ENCODE results near the gene TENM4.
"Not testable (repeated sequence)": the region's sequence is repeated elsewhere in the genome, so short reads cannot be mapped to it uniquely, and the experiment has no call there.

TENM4 gene

DNA sequence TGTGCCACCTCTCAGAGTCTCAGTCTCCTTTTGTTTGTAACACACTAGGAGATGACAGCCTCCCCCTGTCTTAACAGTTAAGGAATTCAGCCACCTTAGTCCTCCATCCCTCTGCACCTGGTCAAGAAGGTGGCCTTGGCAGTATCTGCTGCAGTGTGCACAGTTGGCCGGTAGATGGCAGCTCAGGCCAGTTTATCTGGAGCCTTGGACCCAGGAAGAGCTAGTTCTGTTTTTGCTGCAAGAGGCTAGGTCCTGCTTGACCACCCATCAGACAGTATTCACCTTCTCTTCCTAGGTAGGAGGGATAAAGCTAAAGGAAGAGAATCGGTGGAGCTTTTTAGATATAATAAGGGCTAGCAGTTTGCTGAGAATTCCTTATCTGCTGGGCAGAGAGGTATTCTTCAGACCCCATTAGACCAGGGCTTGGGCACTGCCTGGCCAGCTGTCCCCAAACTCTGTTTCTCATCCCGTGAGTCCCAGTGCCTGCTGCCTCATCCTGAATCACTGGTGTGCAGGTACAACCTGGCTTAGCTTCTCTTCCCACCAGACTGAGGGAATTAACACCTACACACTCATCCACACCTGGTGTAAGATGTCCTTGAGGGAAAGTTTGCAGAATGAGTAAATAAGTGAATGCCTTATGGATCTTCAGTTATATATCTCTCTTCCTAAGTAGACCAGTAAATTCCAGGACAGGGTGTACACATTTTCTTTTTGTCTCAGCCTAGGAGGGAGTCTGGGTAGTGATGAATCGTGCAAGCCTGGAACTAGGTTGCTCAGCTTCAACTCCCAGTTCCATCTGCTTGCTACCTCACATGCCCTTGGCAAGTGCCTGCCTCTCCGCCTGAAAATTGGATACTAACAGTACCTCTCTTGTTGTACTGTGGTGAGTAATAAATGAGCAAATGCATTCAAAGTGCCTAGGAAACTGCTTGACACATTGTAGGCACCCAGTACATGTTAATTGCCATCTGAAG, 795.3 kb downstream of the TENM4 start:
- peak; percentile 71 for DNase-seq

DNA sequence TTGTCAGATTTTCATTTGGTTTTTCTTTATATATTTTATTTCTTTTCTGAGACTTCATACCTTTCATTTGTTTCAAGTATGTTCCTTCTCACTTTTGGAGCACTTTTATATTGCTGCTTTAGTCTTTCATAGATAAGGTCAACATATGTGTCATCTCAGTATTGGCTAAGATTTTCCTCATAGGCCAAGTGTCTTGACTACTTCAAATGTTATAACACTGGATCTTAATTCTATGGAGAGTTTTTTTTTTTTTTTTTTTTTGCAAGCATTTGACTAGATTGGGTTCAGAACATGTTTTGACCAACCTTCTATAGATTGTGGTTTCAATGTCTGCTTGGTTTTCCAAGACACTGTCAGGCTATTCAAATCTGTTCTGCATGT, 797.2 kb downstream of the TENM4 start:
- no peak for DNase-seq

DNA sequence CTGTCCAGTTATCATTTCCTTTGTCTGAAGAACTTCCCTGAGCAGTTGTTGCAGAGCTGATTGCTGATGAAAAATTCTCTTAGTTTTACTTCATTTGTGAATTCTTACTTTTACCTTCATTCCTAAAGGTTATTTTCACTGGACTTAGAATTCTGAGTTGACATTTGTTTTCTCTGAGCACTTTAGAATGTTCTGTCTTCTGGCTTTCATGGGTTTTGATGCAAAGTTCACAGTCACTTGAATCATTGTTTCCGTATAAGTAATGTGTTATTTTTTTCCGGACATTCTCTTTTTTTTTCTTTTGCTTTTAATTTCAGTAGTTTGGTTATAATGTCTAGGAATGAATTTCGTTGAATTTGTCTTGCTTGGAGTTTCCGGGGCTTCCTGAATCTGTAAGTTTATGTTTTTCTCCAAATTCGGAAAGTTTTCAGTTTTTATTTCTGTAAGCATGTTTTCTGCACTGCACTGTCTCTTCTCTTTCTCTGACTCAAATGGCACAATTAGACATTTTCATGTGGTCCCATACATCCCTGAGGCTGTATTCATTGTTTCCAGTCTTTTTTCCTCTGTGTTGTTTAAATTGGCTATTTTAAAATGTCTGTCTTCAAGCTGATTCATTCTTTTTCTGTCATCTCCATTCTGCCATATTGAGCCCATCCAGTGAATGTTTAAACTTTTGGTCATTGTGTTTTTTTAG, 797.7 kb downstream of the TENM4 start:
- no peak for DNase-seq

DNA sequence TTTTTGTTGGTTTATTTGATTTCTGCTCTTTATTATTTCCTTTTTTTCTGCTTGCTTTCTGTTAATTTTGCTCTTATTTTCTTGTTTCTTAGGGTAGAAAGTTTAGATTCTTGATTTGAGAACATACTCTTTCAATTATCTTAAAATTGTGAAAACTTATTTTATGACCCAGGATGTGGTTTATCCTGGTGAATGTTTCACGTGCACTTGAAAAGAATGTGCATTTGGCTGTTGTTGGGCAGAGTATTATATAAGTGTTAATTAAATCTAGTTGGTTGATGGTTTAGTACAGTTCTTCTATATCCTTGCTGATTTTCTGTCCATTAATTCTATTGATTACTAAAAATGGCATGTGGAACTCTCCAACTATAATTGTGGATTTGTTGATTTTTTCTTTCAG, 799.3 kb downstream of the TENM4 start:
- no peak for DNase-seq

DNA sequence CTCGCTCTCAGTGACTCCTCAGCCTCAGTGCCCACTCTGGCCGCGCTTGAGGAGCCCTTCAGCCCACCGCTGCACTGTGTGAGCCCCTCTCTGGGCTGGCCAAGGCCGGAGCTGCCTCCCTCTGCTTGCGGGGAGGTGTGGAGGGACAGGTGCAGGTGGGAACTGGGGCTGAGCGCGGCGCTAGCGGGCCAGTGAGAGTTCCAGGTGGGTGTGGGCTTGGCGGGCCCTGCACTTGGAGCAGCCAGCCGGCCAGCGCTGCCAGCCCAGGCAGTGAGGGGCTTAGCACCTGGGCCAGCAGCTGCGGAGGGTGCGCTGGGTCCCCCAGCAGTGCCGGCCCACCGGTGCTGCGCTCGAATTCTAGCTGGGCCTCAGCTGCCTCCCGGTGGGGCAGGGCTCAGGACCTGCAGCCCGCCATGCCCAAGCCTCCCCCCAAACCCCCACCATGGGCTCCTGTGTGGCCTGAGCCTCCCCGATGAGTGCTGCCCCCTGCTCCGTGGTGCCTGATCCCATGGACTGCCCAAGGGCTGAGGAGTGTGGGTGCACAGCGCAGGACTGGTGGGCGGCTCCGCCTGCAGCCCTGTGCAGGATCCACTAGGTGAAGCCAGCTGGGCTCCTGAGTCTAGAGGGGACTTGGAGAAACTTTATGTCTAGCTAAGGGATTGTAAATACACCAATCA, 802.0 kb downstream of the TENM4 start:
- DNase-seq = no peak

DNA sequence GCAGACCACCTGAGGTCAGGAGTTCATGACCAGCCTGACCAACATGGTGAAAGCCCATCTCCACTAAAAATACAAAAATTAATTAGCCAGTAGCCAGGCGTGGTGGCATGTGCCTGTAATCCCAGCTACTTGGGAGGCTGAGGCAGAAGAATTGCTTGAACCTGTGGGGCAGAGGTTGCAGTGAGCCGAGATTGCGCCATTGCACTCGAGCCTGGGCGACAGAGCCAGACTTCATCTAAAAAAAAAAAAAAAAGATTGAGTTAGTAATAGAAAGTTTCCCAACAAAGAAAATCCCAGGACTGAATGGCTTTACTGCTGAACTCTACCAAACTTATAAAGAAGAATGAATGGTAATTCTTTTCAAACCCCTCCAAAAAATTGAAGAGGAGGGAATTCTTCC, 803.3 kb downstream of the TENM4 start:
- DNase-seq = not testable (repeated sequence)

DNA sequence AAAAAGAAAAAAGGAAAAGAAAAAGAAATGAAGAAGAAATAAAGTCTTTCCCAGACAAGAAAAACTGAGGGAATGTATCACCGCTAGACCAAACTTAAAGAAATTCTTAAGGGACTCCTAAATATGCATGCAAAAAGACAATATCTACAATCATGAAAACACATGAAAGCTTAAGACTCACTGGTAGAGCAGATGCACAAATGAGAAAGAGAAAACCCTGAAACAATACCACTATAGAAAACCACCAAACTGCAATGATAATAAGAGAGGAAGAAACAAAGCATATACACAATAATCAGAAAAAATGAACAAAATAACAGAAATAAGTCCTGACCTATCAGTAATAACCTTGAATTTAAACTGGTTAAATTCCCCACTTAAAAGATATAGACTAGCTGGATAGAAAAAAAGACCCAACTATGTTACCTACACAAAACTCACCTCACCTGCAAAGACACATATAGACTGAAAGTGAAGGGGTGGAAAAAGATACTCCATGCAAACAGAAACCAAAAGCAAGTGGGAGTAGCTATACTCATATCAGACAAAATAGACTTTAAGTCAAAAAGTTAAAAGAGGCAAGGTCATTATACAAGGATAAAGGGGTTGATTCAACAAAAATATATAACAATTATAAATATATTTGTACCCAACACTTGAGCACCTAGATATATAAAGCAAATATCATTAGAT, 804.9 kb downstream of the TENM4 start:
- DNase-seq = no peak

DNA sequence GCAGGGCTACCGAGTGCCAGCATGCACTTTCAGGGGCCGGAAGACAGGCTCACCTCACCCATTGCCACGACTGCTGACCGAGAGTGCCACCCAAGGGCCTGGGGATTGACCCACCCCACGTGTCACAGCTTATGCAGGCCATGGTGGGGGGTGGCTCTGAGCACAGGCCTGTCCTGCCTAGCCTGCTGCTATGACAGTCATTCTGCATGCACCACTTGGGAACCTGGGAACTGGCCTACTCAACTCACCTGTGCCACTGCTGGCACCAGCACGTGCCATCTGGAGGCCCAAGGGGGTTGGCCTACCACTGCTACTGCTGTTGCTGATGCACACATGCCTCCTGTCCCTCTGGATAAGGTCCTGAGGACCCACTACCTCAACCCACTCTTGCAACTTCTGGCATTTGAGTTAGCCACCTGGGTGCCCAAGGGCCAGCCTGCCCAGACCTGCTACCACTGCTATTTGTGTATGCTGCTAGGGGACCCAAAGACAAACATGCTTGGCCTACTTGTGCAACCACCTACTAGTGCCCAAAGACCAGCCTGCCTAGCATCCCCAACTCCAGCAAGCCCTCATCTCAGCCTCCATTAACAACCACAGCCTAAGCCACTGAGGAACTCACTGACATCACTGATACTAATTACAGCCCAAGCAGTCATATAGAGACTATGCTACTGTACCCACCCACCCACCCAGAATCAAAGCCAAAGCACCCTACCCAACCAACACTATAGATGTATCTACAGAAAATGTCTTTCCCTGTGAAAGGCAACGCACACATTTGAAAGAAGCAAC, 807.1 kb downstream of the TENM4 start:
- DNase-seq = no peak

DNA sequence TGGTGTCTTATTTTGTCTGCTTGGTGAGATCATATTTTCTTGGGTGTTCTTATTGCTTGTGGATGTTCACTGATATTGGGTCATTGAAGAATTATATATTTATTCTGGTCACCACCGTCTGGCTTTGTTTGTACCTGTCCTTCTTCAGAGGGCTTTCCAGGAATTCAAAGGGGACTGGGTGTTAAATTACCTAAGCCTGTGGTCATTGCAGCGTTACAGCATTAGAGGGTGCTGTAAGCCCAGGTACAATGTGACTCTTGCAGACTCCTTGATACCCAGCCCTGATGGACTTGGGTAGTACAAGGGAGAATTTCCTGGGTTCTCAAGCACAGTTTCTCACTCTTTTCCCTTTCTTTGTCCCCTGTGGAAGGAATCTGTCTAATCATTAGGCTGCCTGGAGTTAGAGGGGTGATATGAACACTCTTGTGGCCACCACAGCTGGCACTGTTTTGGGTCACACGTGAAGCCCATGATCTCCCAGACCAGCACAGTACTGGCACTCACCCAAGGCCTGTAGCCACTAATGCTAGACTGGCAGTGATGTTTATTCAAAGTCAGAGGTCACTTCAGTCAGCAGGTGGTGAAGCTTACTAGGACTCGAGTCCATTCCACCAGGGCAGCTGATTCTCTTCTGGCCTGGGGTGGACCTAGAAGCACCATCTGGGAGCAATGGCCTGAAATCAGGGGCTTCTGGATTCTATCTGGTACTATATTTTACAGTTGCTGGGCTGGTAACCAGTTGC, 810.1 kb downstream of the TENM4 start:
- DNase-seq = no peak

DNA sequence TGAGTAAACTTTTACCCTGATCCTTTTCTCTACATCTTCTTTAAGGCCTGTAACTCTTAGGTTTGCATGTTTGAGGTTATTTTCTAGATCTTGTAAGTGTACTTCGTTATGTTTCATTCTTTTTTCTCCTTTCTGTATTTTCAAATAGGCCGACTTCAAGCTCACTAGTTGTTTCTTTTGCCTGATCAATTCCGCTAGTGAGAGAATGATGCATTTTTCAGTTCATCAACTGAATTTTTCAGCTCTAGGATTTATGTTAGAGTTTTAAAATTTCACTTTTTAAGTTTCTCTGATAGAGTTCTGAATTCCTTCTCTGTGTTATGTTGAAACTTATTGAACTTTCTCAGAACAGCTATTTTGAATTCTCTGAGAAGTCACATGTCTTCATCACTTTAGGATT, 810.7 kb downstream of the TENM4 start:
- DNase-seq = no peak

DNA sequence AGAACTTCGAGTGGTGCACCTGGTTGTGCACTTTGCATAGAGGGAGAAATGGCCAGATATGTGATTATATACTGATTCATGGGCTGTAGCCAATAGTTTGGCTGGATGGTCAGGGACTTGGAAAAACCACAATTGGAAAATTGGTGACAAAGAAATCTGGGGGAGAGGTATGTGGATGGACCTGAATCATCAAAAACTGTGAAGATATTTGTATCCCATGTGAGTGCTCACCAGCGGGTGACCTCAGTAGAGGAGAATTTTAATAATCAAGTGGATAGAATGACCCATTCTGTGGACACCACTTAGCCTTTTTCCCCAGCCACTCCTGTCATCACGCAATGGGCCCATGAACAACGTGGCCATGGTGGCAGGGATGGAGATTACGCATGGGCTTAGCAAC, 818.2 kb downstream of the TENM4 start:
- no peak for DNase-seq

DNA sequence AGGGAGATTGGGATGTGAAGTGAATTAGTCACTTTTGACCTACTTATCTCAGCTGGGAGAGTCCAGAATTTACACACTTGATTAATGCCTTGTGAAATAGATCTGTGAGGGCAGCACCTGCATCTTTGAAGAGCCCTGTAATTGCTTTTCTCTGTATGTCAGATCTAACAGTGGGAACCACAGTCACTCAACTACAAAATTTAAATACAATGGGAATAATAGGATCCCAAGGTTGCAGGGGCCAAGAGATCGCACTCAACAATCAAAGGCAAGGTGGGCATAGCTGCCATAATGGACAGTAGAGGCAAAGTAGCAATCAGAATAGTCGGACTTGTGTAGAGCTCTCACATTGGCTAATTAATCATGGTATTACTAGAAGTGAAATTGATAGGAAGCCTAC, 820.7 kb downstream of the TENM4 start:
- no peak for DNase-seq

DNA sequence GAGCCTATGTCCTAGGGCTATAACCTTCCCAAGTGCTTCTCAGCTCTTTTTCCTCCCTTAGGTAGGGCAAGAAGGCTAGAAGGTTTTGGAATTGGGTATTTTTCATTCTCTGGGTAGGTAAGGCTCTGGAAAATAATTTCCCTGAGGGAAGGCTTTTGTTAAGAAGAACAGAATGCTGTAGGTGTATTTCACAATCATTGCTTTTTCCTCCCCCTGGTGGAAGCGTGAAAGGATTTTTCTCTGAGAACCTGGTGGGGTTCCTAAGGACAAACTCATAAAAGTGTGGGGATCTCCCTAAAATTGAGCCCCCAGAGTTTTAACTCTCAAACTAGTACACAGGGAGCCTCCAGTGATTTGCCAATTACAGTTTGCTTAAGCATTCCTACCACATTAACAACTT, 825.1 kb downstream of the TENM4 start:
- no peak for DNase-seq

DNA sequence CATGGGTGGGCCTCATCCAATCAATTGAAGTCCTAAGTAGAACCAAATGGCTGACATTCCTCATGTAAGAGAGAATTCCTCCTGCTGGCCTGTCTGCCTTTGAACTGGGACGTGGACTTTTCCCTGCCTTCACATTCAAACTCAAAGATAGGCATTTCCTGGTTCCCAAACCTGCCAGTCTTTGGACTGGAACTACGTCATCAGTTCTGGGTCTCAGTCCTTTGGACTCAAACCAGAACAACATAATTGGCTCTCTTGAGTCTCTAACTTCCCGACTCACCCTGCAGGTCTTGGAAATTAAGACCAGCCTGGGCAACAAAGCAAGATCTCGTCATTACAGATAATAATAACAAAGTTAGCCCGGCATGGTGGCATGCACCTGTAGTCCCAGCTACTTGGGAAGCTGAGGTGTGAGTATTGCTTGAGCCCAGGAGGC, 827.4 kb downstream of the TENM4 start:
- DNase-seq = no peak

DNA sequence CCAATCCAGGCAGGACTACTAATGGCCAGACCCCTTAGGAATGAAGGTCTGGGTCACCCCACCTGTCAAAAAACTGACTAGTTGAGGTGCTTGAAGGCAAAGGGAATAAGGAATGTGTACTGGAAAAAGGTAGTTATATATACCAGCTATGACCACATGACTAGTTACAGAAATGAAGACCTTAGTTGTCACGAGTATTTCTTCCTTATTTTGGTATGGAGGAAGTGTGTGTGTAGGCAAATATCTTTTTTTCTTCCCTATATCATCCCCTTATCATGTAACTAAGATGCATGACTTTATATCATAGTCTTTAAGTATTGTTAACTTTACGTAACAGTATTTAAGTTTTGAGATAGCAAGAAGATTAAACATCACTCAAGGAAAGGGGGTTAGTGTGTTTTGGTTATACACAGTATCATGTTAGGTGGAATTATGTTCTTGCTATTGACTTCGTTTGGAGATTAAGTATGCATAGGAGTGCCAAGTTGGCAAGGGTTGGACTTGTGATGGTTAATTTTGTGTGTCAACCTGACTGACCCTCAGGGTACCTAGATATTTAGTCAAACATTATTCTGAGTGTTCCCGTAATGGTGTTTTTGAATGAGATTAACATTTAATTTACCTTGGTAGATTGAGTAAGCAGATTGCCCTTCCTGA, 828.0 kb downstream of the TENM4 start:
- DNase-seq = peak; percentile 5

DNA sequence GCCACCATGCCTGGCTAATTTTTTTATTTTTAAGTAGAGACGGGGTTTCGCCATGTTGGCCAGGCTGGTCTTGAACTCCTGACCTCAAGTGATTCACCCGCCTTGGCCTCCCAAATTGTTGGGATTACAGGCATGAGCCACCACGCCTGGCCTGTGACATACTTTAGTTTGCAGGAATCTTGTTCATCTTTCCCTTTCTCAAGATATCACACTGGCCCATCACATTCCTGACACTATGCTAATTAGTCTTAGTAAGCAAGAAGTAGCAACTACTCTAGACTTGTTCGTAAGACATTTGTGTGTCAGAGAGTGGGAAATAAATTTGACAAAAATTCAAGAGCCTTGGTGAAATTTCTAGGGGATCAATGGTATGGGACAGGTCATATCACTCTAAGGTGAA, 831.5 kb downstream of the TENM4 start:
- DNase-seq = not testable (repeated sequence)

DNA sequence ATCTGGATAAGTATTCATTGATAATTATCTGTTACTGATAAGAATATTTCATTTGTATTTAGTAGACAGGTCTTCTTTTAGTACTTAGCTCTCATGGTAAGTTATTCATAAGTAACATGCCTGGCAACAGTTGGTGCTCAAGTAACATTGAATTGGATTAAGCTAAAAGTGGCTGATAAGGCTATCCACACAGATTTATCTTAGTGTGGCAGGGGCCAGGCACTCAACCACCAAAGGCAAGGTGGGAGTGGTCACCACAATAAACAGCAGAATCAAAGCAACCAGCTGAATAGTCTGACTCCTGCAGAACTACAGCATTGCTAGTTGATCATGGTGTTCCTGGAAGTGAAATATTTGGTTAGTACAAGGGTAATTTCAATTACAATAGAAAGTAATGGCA, 833.1 kb downstream of the TENM4 start:
- no peak for DNase-seq

DNA sequence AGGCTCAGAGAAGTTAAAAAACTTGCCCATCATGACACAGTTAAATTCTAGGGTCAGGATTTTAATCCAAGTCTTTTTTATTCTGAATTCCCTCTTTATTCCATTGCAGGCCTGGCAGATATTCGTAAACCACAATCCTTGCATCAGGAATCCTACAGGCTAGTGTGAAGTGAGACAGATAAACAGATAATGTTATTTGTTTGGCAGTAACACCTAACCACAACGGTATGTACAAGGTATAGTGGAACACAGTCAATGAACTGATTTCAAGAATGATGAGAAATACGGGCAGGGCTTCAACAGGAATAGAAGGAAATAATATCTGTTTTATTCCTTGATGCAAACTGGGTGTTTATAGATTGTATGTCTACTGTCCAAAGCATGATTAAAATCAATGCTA, 834.2 kb downstream of the TENM4 start:
- DNase-seq = no peak

DNA sequence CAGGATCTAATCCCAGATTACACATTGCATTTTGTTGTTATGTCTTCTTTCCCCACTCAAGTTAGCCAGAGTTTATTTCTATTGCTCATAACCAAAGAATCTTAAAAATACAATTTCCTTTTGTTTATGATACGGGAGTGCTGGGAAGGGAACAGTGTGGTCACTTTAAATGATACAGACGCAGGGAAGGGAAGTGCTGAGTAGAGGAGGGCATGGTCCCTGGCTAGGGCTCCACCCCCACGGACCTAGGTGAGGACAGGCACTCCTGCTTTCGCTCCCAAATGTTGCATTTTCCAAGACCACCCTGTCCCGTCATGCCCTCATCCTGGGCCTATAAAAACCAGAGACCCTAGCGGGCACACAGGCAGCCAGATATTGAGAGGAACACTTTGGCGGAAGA, 835.5 kb downstream of the TENM4 start:
- no peak for DNase-seq

DNA sequence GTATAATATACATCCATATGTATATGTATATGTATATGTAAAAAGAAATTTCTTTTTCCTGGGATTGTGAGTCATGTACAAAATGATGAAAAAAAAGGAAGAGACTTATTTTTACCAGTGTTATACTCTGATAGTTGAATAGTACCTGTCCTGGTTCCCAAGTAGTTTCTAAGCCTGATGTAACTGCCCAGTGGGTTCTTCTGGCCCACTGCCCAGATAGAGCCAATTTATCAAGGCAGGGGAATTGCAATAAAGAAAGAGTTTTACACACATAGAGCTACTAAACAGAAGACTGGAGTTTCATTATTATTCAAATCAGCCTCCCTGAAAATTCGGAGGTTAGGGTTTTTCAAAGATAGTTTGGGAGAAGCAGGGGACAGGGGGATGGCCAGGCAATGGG, 837.0 kb downstream of the TENM4 start:
- no peak for DNase-seq

Data from suppressor macrophage treated with lipopolysaccharide for 4 hours (primary cell).